MG63 (cell line): ENCODE results near the gene HS3ST2. TPM values are rescaled to one million over a fixed set of nuclear protein-coding genes. Genes with fewer than 3 reads are reported as not detected.
"Not testable (repeated sequence)": the region's sequence is repeated elsewhere in the genome, so short reads cannot be mapped to it uniquely, and the experiment has no call there.

ENCODE experiments used
- DNase-seq: peaks from one replicate; pipeline ENCODE4 v3.0.0-alpha.2; 2020
- H3K27me3 ChIP-seq: fragments of 250-450 bp; sonication (Bioruptor Pico); 2 replicates; pipeline ENCODE4 v1.5.1; 2020; ENCODE audit warnings: mild to moderate bottlenecking, moderate library complexity
- H3K36me3 ChIP-seq: fragments of 250-450 bp; sonication (Bioruptor Pico); 2 replicates; pipeline ENCODE4 v1.5.1; 2020; ENCODE audit warnings: mild to moderate bottlenecking, moderate library complexity
- H3K4me3 ChIP-seq: fragments of 250-450 bp; sonication (Bioruptor Pico); 2 replicates; pipeline ENCODE4 v1.5.1; 2020; ENCODE audit warnings: mild to moderate bottlenecking, moderate library complexity
- H3K9me3 ChIP-seq: fragments of 250-450 bp; sonication (Bioruptor Pico); 2 replicates; pipeline ENCODE4 v1.5.1; 2020; ENCODE audit warnings: mild to moderate bottlenecking, moderate library complexity
- total RNA-seq: library from RNA; depleted of rRNA; stranded (reverse); fragments of >200 nt; shearing (Covaris generic); gene quantifications from 2 replicates; pipeline ENCODE4 v1.2.3, GENCODE V29; 2014; ENCODE audit warnings: low replicate concordance

Gene HS3ST2
- total RNA-seq, 1 experiment from 2014 or later = not detected

- no peaks in the 10 kb centered on the region for H3K36me3 ChIP-seq
These were observed 14.8 kb upstream of the HS3ST2 start for GRCh38 chr16:22799113-22799512.

GRCh38 chr16:22804893-22805292 is 9.1 kb upstream of the HS3ST2 start:
- Histone ChIP-seq H3K9me3 (no peaks in the 10 kb centered on the region), H3K27me3 (peaks cover 10% of the 10 kb centered on the region), H3K36me3 (no peaks in the 10 kb centered on the region), H3K4me3 (no peak overlapping the region)
- no peak for DNase-seq

More at GRCh38 chr16:22799113-22799512, 14.8 kb upstream of the HS3ST2 start:
- no peak for DNase-seq
- no peak overlapping the region for H3K4me3 ChIP-seq
- no peaks in the 10 kb centered on the region for H3K9me3 ChIP-seq
- H3K27me3 ChIP-seq = peaks cover 7% of the 10 kb centered on the region; the same call in 1 of the 2 replicates

GRCh38 chr16:22805326-22805725 is 8.6 kb upstream of the HS3ST2 start:
- no peaks in the 10 kb centered on the region for H3K9me3 ChIP-seq
- no peak for DNase-seq
- H3K4me3 ChIP-seq = no peak overlapping the region
- H3K27me3 ChIP-seq = peaks cover 10% of the 10 kb centered on the region
- H3K36me3 ChIP-seq = no peaks in the 10 kb centered on the region

- Histone ChIP-seq H3K36me3 (no peaks in the 10 kb centered on the region), H3K4me3 (no peak overlapping the region), H3K9me3 (no peaks in the 10 kb centered on the region), H3K27me3 (peaks cover 10% of the 10 kb centered on the region)
- no peak for DNase-seq
These were observed 7.2 kb upstream of the HS3ST2 start for GRCh38 chr16:22806811-22807210.

- Histone ChIP-seq H3K27me3 (peaks cover 33% of the 10 kb centered on the region), H3K9me3 (no peaks in the 10 kb centered on the region), H3K36me3 (no peaks in the 10 kb centered on the region), H3K4me3 (no peak overlapping the region)
- no peak for DNase-seq
These were observed 3.7 kb upstream of the HS3ST2 start for GRCh38 chr16:22810226-22810625.

- no peaks in the 10 kb centered on the region for H3K9me3 ChIP-seq
- no peaks in the 10 kb centered on the region for H3K36me3 ChIP-seq
- peak; percentile 44 for DNase-seq
- H3K4me3 ChIP-seq = no peak overlapping the region
- peaks cover 37% of the 10 kb centered on the region for H3K27me3 ChIP-seq
These were observed 577 bp upstream of the HS3ST2 start for GRCh38 chr16:22813223-22813947.

- no peaks in the 10 kb centered on the region for H3K9me3 ChIP-seq
- no peak for DNase-seq
- no peak overlapping the region for H3K4me3 ChIP-seq
- peaks cover 35% of the 10 kb centered on the region for H3K27me3 ChIP-seq
- no peaks in the 10 kb centered on the region for H3K36me3 ChIP-seq
These were observed 746 bp downstream of the HS3ST2 start for GRCh38 chr16:22814711-22815105.

- DNase-seq = no peak
- no peaks in the 10 kb centered on the region for H3K36me3 ChIP-seq
- H3K4me3 ChIP-seq = no peak overlapping the region
- H3K27me3 ChIP-seq = peaks cover 35% of the 10 kb centered on the region
- no peaks in the 10 kb centered on the region for H3K9me3 ChIP-seq
These were observed 1.9 kb downstream of the HS3ST2 start for GRCh38 chr16:22815863-22816262.

- Histone ChIP-seq H3K36me3 (no peaks in the 10 kb centered on the region), H3K4me3 (no peak overlapping the region), H3K9me3 (no peaks in the 10 kb centered on the region), H3K27me3 (peaks cover 35% of the 10 kb centered on the region)
- DNase-seq = peak; percentile 31
These were observed 2.5 kb downstream of the HS3ST2 start for GRCh38 chr16:22816475-22816874.

- peaks cover 18% of the 10 kb centered on the region for H3K27me3 ChIP-seq
- not testable (repeated sequence) for H3K4me3 ChIP-seq, DNase-seq, H3K9me3 ChIP-seq, H3K36me3 ChIP-seq
These were observed 4.8 kb downstream of the HS3ST2 start for GRCh38 chr16:22818736-22819135.

- peaks cover 12% of the 10 kb centered on the region for H3K27me3 ChIP-seq
- DNase-seq = no peak
- no peak overlapping the region for H3K4me3 ChIP-seq
- no peaks in the 10 kb centered on the region for H3K36me3 ChIP-seq
- no peaks in the 10 kb centered on the region for H3K9me3 ChIP-seq
These were observed 24.7 kb downstream of the HS3ST2 start for GRCh38 chr16:22838681-22839080.

GRCh38 chr16:22842031-22842430 is 28.1 kb downstream of the HS3ST2 start:
- DNase-seq, H3K27me3 ChIP-seq, H3K36me3 ChIP-seq, H3K9me3 ChIP-seq, H3K4me3 ChIP-seq: not testable (repeated sequence)

GRCh38 chr16:22843122-22843521 is 29.2 kb downstream of the HS3ST2 start:
- no peak for DNase-seq
- Histone ChIP-seq H3K27me3 (no peaks in the 10 kb centered on the region; the same call in none of the 2 replicates), H3K36me3 (no peaks in the 10 kb centered on the region), H3K9me3 (no peaks in the 10 kb centered on the region), H3K4me3 (no peak overlapping the region)

- no peaks in the 10 kb centered on the region for H3K36me3 ChIP-seq
- no peak for DNase-seq
- no peak overlapping the region for H3K4me3 ChIP-seq
- H3K27me3 ChIP-seq = no peaks in the 10 kb centered on the region; the same call in 1 of the 2 replicates
- no peaks in the 10 kb centered on the region for H3K9me3 ChIP-seq
These were observed 29.9 kb downstream of the HS3ST2 start for GRCh38 chr16:22843856-22844255.

- Histone ChIP-seq H3K4me3 (no peak overlapping the region), H3K27me3 (no peaks in the 10 kb centered on the region; the same call in 1 of the 2 replicates), H3K36me3 (no peaks in the 10 kb centered on the region), H3K9me3 (no peaks in the 10 kb centered on the region)
- DNase-seq = no peak
These were observed 30.5 kb downstream of the HS3ST2 start for GRCh38 chr16:22844416-22844815.

- no peaks in the 10 kb centered on the region for H3K9me3 ChIP-seq
- H3K27me3 ChIP-seq = no peaks in the 10 kb centered on the region; the same call in 1 of the 2 replicates
- no peak for DNase-seq
- H3K4me3 ChIP-seq = no peak overlapping the region
- no peaks in the 10 kb centered on the region for H3K36me3 ChIP-seq
These were observed 33.1 kb downstream of the HS3ST2 start for GRCh38 chr16:22847100-22847499.

GRCh38 chr16:22847690-22848089 is 33.7 kb downstream of the HS3ST2 start:
- no peaks in the 10 kb centered on the region for H3K36me3 ChIP-seq
- no peaks in the 10 kb centered on the region for H3K9me3 ChIP-seq
- H3K27me3 ChIP-seq = no peaks in the 10 kb centered on the region; the same call in 1 of the 2 replicates
- no peak overlapping the region for H3K4me3 ChIP-seq
- no peak for DNase-seq

GRCh38 chr16:22848451-22848850 is 34.5 kb downstream of the HS3ST2 start:
- no peak for DNase-seq
- no peaks in the 10 kb centered on the region for H3K9me3 ChIP-seq
- no peak overlapping the region for H3K4me3 ChIP-seq
- H3K27me3 ChIP-seq = peaks cover 2% of the 10 kb centered on the region; the same call in 1 of the 2 replicates
- H3K36me3 ChIP-seq = no peaks in the 10 kb centered on the region
